ENCODE data around the gene FAM219A.
A peak's percentile ranks its signal among the peaks of the same experiment; 100 is the strongest.
"Not testable (repeated sequence)": the region's sequence is repeated elsewhere in the genome, so short reads cannot be mapped to it uniquely, and the experiment has no call there.

The FAM219A gene

GRCh38 chr9:34372467-34373011 is 85.8 kb downstream of the FAM219A start:
- Histone ChIP-seq H3K27ac (ENCODE audit: low read depth, low read length) (peak overlapping the region; percentile 27), H3K36me3 (ENCODE audit: insufficient read depth, low read length) (peaks cover 25% of the 10 kb centered on the region), H3K9me3 (ENCODE audit: low read length) (no peaks in the 10 kb centered on the region), H3K4me1 (ENCODE audit: insufficient read depth, low read length) (peaks cover 38% of the 10 kb centered on the region), H3K27me3 (ENCODE audit: control insufficient read depth in 1 of 2, insufficient read depth in 2 of 2, low read length in 2 of 2) (no peaks in the 10 kb centered on the region), H3K4me3 (ENCODE audit: low read depth in 1 of 2, low read length in 2 of 2) (no peak overlapping the region), H3K9ac (ENCODE audit: low read length) (no peak overlapping the region)

GRCh38 chr9:34371886-34372466 is 86.4 kb downstream of the FAM219A start:
- Histone ChIP-seq H3K4me3 (ENCODE audit: low read depth in 1 of 2, low read length in 2 of 2) (no peak overlapping the region), H3K9ac (ENCODE audit: low read length) (no peak overlapping the region), H3K27ac (ENCODE audit: low read depth, low read length) (no peak overlapping the region), H3K36me3 (ENCODE audit: insufficient read depth, low read length) (peaks cover 25% of the 10 kb centered on the region), H3K4me1 (ENCODE audit: insufficient read depth, low read length) (peaks cover 38% of the 10 kb centered on the region), H3K9me3 (ENCODE audit: low read length) (no peaks in the 10 kb centered on the region), H3K27me3 (ENCODE audit: control insufficient read depth in 1 of 2, insufficient read depth in 2 of 2, low read length in 2 of 2) (no peaks in the 10 kb centered on the region)

- H3K9me3 ChIP-seq (ENCODE audit: low read length), result no peaks in the 10 kb centered on the region
- H3K27me3 ChIP-seq (ENCODE audit: control insufficient read depth in 1 of 2, insufficient read depth in 2 of 2, low read length in 2 of 2), result no peaks in the 10 kb centered on the region
- H3K4me3 ChIP-seq (ENCODE audit: low read depth in 1 of 2, low read length in 2 of 2), result no peak overlapping the region
- peaks cover 25% of the 10 kb centered on the region for H3K36me3 ChIP-seq (ENCODE audit: insufficient read depth, low read length)
- H3K4me1 ChIP-seq (ENCODE audit: insufficient read depth, low read length), result peaks cover 37% of the 10 kb centered on the region
- no peak overlapping the region for H3K9ac ChIP-seq (ENCODE audit: low read length)
- H3K27ac ChIP-seq (ENCODE audit: low read depth, low read length), result peak overlapping the region; percentile 61
These were observed 87.1 kb downstream of the FAM219A start for GRCh38 chr9:34370970-34371880.

GRCh38 chr9:34370335-34370969 is 87.9 kb downstream of the FAM219A start:
- Histone ChIP-seq H3K27ac (ENCODE audit: low read depth, low read length) (peak overlapping the region; percentile 61), H3K27me3 (ENCODE audit: control insufficient read depth in 1 of 2, insufficient read depth in 2 of 2, low read length in 2 of 2) (no peaks in the 10 kb centered on the region), H3K36me3 (ENCODE audit: insufficient read depth, low read length) (peaks cover 25% of the 10 kb centered on the region), H3K4me3 (ENCODE audit: low read depth in 1 of 2, low read length in 2 of 2) (no peak overlapping the region), H3K4me1 (ENCODE audit: insufficient read depth, low read length) (peaks cover 31% of the 10 kb centered on the region), H3K9ac (ENCODE audit: low read length) (no peak overlapping the region), H3K9me3 (ENCODE audit: low read length) (no peaks in the 10 kb centered on the region)

DNA sequence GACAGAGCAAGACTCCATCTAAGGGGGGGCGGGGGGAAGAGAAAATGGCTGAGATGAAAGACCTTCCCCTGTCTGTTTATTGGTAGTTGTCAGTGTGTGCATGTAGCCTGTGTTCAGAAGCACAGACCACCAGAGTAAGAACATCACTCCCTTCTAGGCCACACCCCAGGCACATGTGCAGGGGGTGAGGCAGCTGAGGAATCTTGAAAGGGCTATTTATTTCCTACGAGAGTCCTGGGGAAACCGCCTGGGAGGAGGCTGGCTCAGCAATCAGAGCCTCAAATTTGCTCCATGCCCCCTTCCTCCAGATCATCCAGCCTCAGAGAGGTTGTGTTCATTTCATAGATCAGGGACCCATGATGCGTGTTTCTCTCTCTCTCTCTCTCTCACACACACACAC is 88.7 kb downstream of the FAM219A start:
- H3K9me3 ChIP-seq (ENCODE audit: low read length), result no peaks in the 10 kb centered on the region
- no peak overlapping the region for H3K27ac ChIP-seq (ENCODE audit: low read depth, low read length)
- H3K36me3 ChIP-seq (ENCODE audit: insufficient read depth, low read length), result peaks cover 25% of the 10 kb centered on the region
- no peak overlapping the region for H3K4me3 ChIP-seq (ENCODE audit: low read depth in 1 of 2, low read length in 2 of 2)
- H3K27me3 ChIP-seq (ENCODE audit: control insufficient read depth in 1 of 2, insufficient read depth in 2 of 2, low read length in 2 of 2), result no peaks in the 10 kb centered on the region
- no peak overlapping the region for H3K9ac ChIP-seq (ENCODE audit: low read length)
- H3K4me1 ChIP-seq (ENCODE audit: insufficient read depth, low read length), result peaks cover 35% of the 10 kb centered on the region

GRCh38 chr9:34368796-34369195 is 89.6 kb downstream of the FAM219A start:
- not testable (repeated sequence) for H3K9ac ChIP-seq (ENCODE audit: low read length); H3K9me3 ChIP-seq (ENCODE audit: low read length); H3K27me3 ChIP-seq (ENCODE audit: control insufficient read depth in 1 of 2, insufficient read depth in 2 of 2, low read length in 2 of 2); H3K27ac ChIP-seq (ENCODE audit: low read depth, low read length); H3K4me3 ChIP-seq (ENCODE audit: low read depth in 1 of 2, low read length in 2 of 2)
- Histone ChIP-seq H3K36me3 (ENCODE audit: insufficient read depth, low read length) (peaks cover 25% of the 10 kb centered on the region), H3K4me1 (ENCODE audit: insufficient read depth, low read length) (peaks cover 37% of the 10 kb centered on the region)

- not testable (repeated sequence) for H3K9ac ChIP-seq (ENCODE audit: low read length); H3K4me3 ChIP-seq (ENCODE audit: low read depth in 1 of 2, low read length in 2 of 2); H3K27ac ChIP-seq (ENCODE audit: low read depth, low read length); H3K27me3 ChIP-seq (ENCODE audit: control insufficient read depth in 1 of 2, insufficient read depth in 2 of 2, low read length in 2 of 2); H3K9me3 ChIP-seq (ENCODE audit: low read length)
- Histone ChIP-seq H3K4me1 (ENCODE audit: insufficient read depth, low read length) (peaks cover 32% of the 10 kb centered on the region), H3K36me3 (ENCODE audit: insufficient read depth, low read length) (peaks cover 25% of the 10 kb centered on the region)
These were observed 90.5 kb downstream of the FAM219A start for GRCh38 chr9:34367751-34368410.

GRCh38 chr9:34366365-34366764 is 92.0 kb downstream of the FAM219A start:
- Histone ChIP-seq H3K9ac (ENCODE audit: low read length) (no peak overlapping the region), H3K4me3 (ENCODE audit: low read depth in 1 of 2, low read length in 2 of 2) (no peak overlapping the region), H3K9me3 (ENCODE audit: low read length) (no peaks in the 10 kb centered on the region), H3K27me3 (ENCODE audit: control insufficient read depth in 1 of 2, insufficient read depth in 2 of 2, low read length in 2 of 2) (no peaks in the 10 kb centered on the region), H3K36me3 (ENCODE audit: insufficient read depth, low read length) (peaks cover 14% of the 10 kb centered on the region), H3K4me1 (ENCODE audit: insufficient read depth, low read length) (peaks cover 31% of the 10 kb centered on the region), H3K27ac (ENCODE audit: low read depth, low read length) (no peak overlapping the region)

GRCh38 chr9:34365282-34365681 is 93.1 kb downstream of the FAM219A start:
- Histone ChIP-seq H3K27ac (ENCODE audit: low read depth, low read length) (no peak overlapping the region), H3K4me3 (ENCODE audit: low read depth in 1 of 2, low read length in 2 of 2) (no peak overlapping the region), H3K9ac (ENCODE audit: low read length) (no peak overlapping the region), H3K4me1 (ENCODE audit: insufficient read depth, low read length) (peaks cover 27% of the 10 kb centered on the region), H3K27me3 (ENCODE audit: control insufficient read depth in 1 of 2, insufficient read depth in 2 of 2, low read length in 2 of 2) (no peaks in the 10 kb centered on the region), H3K9me3 (ENCODE audit: low read length) (no peaks in the 10 kb centered on the region), H3K36me3 (ENCODE audit: insufficient read depth, low read length) (peaks cover 9% of the 10 kb centered on the region)

- H3K27ac ChIP-seq (ENCODE audit: low read depth, low read length), result no peak overlapping the region
These were observed 94.6 kb downstream of the FAM219A start for GRCh38 chr9:34363619-34364351.

More at GRCh38 chr9:34363619-34364351, 94.6 kb downstream of the FAM219A start:
- no peak overlapping the region for H3K9ac ChIP-seq (ENCODE audit: low read length)
- no peaks in the 10 kb centered on the region for H3K27me3 ChIP-seq (ENCODE audit: control insufficient read depth in 1 of 2, insufficient read depth in 2 of 2, low read length in 2 of 2)
- no peaks in the 10 kb centered on the region for H3K9me3 ChIP-seq (ENCODE audit: low read length)
- H3K36me3 ChIP-seq (ENCODE audit: insufficient read depth, low read length), result no peaks in the 10 kb centered on the region
- no peak overlapping the region for H3K4me3 ChIP-seq (ENCODE audit: low read depth in 1 of 2, low read length in 2 of 2)
- peaks cover 19% of the 10 kb centered on the region for H3K4me1 ChIP-seq (ENCODE audit: insufficient read depth, low read length)
